NOMO-1 (cell line): ENCODE data around the gene ASPDH.
"Not testable (repeated sequence)": the region's sequence is repeated elsewhere in the genome, so short reads cannot be mapped to it uniquely, and the experiment has no call there.

Experiments used
- DNase-seq, 2 experiments: peaks; one replicate each; lab custom pipeline; 2025; ENCODE audit not compliant: unreplicated experiment in 2 of 2; lab: John Stamatoyannopoulos, UW

The ASPDH gene

GRCh38 chr19:50548191-50549058 lies 34.7 kb upstream of the ASPDH start:
- DNase-seq = no peak

DNA sequence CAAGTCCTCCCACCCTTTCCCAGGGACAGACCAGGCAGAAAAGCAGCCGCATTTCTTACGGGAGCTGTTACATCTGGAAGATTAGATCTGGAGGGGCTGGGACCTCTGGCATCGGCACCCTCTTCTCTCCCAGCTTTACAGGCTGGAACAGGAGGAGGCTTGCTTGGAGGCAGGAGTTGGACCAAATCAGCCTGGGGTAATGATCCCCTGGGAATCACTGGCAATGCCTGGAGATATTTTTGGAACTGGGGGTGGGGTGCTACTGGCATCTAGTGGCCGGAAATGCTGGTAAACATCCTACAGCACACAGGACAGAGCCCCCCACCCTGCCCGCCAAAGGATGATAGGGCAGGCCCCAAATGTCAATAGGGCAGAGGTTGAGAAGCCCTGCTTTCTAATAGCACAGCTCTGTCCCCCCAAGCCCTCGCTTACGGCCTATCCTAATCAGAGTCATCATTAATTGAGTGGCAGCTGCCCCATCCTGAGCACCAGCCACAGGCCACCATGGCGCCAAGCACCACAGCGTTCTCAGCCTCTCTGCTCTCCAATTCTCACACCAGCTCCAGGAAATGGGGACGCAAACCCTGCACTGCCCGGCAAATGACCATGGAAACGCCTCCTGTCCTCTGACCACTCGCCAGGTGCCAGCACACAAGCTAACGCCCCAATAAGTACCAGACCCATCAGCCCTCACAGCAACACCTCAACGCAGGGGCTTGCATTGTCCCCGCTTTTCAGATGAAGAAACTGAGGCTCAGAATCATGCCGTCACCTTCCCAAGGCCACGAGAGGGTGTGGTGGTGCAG lies 33.9 kb upstream of the ASPDH start:
- DNase-seq = no peak

GRCh38 chr19:50546527-50547221 lies 33.0 kb upstream of the ASPDH start:
- no peak for DNase-seq

- no peak for DNase-seq
Measured at GRCh38 chr19:50542943-50543342, 29.2 kb upstream of the ASPDH start.

GRCh38 chr19:50537769-50538230 lies 24.1 kb upstream of the ASPDH start:
- DNase-seq = peak; percentile 44 to 46

DNA sequence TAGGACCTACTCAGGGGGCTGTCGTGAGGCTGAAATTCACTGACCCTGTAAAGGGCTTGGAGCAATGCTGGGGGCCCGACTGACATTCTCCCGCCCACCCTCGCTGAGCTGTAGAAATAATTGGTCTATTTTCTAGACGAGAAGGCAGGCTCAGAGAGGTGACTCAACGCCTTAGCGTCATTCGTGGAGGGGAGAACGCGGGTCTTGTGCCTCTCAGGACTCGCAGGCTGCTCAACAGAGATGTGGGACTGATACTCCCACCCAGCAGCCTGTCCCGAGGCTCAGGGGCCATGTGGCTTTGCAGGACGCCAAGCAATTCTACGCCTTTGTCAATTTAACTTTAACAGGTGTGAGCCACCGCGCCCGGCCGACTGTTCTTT lies 23.6 kb upstream of the ASPDH start:
- DNase-seq = no peak

- no peak for DNase-seq
Measured at GRCh38 chr19:50536662-50537305, 23.1 kb upstream of the ASPDH start.

DNA sequence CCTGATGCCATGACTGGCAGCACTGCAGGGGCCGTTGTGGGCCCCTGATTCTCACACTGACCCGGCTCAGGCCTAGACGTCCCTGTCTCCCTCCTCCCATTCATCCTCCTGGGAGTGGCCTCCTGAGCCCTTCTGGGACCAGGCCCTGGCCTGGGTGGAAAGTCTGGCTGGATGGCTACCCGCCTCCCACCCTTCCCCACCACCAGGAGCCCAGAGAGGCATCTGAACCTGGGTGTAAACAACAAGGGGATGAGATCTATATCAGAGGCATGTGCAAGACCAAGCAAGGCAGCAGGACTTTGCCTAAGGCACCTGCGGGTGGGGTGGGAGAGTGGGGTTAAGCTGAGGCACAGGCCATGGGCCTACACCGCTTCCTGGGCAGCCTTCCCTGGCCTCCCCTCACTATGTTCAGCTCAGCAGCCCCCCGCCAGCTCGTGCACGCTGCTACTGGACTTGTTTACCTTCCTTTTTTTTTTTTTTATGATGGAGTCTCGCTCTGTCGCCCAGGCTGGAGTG lies 22.0 kb upstream of the ASPDH start:
- no peak for DNase-seq

DNA sequence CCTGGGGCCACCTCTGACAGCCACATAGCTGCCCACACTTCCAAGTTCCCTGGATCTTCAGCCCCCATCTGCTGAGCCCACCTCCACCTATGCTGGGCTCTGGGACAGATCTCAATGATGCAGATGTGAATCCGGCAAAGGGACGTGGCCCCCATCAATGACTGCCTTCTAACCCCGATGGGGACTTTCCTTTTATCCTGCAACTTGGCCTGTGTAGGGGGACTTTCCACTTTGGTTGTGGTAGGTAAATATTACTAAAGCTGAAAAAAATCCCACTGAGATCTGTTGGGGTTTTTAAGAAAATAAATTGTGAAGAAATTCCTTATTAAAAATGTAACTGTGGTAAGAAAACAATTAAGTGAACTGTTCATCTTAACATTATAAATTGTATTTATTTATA lies 20.8 kb upstream of the ASPDH start:
- no peak for DNase-seq

- no peak for DNase-seq
Measured at GRCh38 chr19:50532952-50533351, 19.2 kb upstream of the ASPDH start.

DNA sequence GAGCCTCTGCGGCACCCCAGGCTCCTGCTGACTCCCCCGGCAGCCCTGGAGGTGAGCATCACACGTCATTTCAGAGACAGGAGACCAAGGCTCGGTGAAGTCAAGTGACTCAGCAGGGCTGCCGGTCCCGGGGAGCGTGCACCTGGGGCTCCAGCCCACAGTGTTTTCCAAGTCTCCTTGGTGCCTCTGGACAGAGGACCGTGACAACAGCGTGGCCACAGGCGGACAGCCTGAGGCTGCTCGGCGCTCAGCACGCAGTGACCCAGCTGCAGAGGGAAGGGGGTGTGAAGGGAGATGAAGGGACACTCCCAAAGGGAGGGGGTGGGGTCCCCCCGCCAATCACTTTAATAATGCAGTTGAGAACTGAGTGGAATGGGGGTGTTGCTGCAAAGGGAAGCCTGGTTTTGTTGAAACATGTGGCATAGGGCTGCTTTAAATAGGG lies 17.5 kb upstream of the ASPDH start:
- no peak for DNase-seq

DNA sequence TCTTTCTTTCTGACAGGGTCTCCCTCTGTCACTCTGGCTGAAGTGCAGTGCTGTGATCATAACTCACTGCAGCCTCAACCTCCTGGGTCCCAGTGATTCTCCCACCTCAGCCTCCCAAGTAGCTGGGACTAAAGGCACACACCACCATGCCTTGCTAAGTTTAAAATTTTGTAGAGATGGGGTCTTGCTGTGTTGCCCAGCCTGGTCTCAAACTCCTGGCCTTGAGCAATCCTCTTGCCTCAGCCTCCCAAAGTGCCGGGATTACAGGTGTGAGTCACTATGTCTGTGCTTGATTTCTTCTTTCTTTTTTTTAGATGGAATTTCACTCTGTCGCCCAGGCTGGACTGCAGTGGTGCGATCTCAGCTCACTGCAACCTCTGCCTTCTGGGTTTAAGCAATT lies 14.3 kb upstream of the ASPDH start:
- not testable (repeated sequence) for DNase-seq

DNA sequence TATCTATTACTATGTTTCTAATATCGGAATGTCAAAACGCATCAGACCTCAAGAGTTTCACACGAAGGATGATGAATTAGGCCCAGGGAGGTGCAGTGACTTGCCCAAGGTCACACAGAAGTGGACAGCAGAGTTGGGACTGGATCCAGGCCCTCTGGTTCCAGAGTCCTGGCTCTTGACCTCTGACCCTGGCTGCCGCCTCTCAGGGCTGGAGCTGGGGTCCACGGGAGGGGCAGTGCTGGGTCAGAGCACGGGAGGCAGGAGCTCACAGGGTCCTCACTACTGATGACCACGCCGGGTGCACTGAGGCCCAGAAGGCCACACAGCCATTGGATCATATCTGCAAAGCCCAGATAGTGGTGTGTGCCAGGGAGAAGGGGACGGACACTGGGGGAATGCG lies 9.2 kb upstream of the ASPDH start:
- DNase-seq = no peak

DNA sequence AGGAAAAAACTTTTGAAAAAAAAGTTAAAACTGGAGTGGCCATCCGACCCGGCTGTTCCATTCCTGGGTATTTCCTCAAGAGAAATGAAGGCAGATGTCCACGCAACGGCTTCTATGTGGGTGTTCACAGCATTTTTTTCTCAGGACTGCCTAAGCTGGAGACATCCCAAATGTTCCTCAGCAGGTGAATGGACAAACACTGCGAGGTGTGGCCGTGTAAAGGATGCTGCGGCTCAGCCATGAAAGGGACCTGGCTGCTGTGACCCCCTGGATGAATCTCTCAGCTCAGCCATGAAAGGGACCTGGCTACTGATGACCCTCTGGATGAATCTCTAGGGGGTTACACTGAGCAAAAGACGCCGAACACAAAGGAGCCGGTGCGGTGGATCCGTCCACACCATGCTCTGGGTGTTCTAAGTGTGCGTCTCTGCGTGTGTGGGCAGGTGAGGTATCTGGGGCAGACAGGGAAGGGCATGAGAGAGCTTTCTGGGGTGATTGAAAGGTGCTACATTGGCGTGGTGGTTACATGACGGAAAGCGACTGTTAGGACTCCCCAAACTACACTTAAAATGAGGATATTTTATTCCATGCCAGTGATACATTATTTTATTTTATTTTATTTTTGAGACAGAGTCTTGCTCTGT lies 7.2 kb upstream of the ASPDH start:
- DNase-seq = no peak

GRCh38 chr19:50519006-50519575 lies 5.4 kb upstream of the ASPDH start:
- DNase-seq = no peak

- no peak for DNase-seq
Measured at GRCh38 chr19:50518091-50519005, 4.6 kb upstream of the ASPDH start.

DNA sequence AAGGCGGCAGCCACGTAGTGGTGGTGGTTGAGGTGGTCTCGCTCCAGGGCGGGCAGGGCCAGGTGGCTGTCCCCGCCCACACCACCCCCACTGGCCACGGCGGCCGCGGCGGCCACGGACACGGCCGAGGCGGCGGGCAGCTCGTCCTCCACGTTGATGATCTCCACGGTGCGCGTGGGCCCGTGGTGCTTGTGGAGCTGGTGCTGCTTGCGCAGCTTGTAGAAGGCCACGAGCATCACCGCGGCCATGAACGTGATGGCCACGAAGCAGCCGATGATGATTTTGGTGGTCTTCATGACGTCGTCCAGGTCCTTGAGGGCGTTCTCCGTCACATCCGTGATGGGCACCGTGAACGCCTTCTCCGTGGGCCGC lies 4.0 kb upstream of the ASPDH start:
- DNase-seq = no peak

DNA sequence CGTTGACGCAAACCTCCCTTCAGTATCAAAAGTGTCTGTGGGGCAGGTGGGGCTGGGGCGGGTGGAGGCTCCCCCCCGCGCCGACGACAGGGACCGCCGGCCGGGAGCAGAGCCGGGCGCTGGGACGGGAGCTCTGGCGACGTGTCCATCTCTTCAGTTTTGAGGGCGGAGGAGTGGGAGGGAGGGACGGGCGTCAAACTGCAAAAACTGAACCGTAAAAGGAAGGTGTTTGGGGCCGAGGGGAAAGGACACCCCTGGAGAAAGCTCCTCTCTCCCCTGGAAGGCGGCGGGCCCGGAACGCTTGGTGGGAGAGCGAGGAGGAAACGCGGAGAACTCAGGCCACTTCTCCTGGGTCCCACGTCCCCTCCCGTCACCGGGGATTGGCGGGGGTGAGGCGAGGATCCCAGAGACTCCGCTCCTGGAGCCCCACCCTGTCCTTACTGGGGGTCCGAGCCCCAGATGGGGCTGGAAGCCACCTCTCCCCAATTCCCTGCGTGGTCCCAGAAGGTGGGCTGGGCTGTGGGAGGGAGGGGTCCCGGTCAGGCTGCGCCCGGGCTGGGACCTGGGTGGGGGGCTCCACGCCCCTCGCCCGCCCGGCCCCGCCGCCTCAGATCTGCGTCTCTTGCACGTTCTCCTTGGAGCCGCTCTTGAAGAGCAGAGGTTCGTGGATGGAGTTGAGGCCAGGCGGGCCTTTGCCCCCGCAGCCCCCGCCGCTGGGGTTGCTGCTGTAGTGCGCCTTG lies 3.4 kb upstream of the ASPDH start:
- DNase-seq = no peak
